Measurements from ENCODE around the gene C1orf105. TPM values are rescaled to one million over a fixed set of nuclear protein-coding genes. Genes with fewer than 3 reads are reported as not detected.

The C1orf105 gene
- total and polyA plus RNA-seq, 7 donors: 0.18 to 17.3 (median 1.6) TPM; not detected in 1

DNA sequence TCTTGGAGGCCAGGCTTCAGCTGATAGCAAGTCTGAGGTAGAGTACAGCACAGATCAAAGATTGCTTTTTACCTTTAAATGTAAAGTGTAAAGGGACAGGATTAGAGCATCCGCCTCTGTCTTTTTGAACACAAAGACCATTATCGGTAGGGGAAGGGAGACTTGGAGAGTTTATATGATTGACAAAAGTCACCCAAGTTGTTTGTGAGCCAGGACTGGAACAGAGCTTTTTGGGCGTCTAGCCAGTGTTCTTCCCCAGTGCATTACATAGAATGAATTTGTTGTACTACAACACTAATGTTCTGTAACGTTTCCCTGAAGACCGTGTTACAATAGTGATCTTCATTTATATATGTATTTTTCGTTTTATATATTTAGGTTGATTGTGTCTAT lies 32.7 kb downstream of the C1orf105 start:
- H3K27ac ChIP-seq: peak overlapping the region; percentile 75
- no peak overlapping the region for H3K4me3 ChIP-seq
- TF ChIP-seq, protein P1, sequence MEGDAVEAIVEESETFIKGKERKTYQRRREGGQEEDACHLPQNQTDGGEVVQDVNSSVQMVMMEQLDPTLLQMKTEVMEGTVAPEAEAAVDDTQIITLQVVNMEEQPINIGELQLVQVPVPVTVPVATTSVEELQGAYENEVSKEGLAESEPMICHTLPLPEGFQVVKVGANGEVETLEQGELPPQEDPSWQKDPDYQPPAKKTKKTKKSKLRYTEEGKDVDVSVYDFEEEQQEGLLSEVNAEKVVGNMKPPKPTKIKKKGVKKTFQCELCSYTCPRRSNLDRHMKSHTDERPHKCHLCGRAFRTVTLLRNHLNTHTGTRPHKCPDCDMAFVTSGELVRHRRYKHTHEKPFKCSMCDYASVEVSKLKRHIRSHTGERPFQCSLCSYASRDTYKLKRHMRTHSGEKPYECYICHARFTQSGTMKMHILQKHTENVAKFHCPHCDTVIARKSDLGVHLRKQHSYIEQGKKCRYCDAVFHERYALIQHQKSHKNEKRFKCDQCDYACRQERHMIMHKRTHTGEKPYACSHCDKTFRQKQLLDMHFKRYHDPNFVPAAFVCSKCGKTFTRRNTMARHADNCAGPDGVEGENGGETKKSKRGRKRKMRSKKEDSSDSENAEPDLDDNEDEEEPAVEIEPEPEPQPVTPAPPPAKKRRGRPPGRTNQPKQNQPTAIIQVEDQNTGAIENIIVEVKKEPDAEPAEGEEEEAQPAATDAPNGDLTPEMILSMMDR (IDR thresholded peaks at IDR 0.05): no peak
- no peak for DNase-seq
- no peaks in the 10 kb centered on the region for H3K9me3 ChIP-seq
- H3K4me1 ChIP-seq: peaks cover 19% of the 10 kb centered on the region
- no peaks in the 10 kb centered on the region for H3K27me3 ChIP-seq (ENCODE audit: insufficient read depth in 3 of 3, low read length in 2 of 3)
- WGBS, 3 donors: 39 to 45% (median 45%) methylated on average over 6 of the region's 6 CpGs
- intact Hi-C loops (cut with DNase I): no loop called here
- ATAC-seq: peak; percentile 6 to 45 (median 24)
- no peaks in the 10 kb centered on the region for H3K36me3 ChIP-seq (ENCODE audit: insufficient read depth in 1 of 2, low read depth in 1 of 2)

DNA sequence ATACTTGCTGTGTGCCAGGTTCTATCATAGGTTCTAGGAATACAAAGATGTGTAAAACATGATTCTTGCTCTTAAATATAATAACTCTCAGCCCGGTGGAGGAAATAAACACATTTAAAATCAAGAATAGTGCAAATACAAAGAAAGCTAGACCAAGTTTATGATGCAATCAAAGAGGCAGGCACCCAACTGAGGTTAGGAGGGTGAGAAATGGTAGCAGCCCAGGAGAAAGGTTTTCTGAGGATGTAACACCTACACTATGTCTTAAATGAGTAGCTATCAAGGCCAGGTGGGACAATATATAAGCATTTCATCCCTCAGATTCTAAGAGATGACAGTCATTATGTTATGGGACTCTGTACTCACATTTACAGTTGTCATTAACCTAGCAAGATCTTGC lies 33.1 kb downstream of the C1orf105 start:
- Histone ChIP-seq H3K9me3 (no peaks in the 10 kb centered on the region), H3K27ac (no peak overlapping the region), H3K4me1 (peaks cover 19% of the 10 kb centered on the region), H3K4me3 (no peak overlapping the region), H3K36me3 (ENCODE audit: insufficient read depth in 1 of 2, low read depth in 1 of 2) (no peaks in the 10 kb centered on the region), H3K27me3 (ENCODE audit: insufficient read depth in 3 of 3, low read length in 2 of 3) (no peaks in the 10 kb centered on the region)
- DNase-seq: no peak
- 44 to 67% (median 49%) methylated on average over 1 of the region's 1 CpG for WGBS, 3 donors
- intact Hi-C loops (cut with DNase I): no loop called here
- ATAC-seq: peak in 2 of 4 donors; percentile 12 to 19
- TF ChIP-seq, protein P1 (IDR thresholded peaks at IDR 0.05): no peak

DNA sequence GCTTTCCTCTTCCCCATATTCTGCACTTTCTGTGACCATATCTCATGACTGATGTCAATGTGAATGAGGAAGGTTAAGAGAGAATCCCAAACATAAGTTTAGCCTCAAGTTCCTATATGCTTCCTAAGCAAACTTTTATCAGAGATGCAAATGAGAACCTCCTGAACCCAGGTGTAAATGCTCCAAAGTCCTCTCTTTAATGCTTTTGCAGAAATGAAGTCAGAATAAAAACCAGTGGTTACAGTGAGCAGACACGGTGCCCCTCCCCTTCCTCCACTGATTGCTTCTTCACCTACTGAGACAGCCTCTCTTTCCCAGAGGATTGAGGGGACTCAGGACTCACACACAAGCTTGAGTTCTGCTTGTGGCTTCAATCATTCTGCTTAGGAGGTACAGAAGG lies 35.0 kb downstream of the C1orf105 start:
- no peaks in the 10 kb centered on the region for H3K36me3 ChIP-seq (ENCODE audit: insufficient read depth in 1 of 2, low read depth in 1 of 2)
- no peaks in the 10 kb centered on the region for H3K9me3 ChIP-seq
- DNase-seq (no peak), ATAC-seq (no peak)
- no peak overlapping the region for H3K27ac ChIP-seq
- no peak overlapping the region for H3K4me3 ChIP-seq
- H3K4me1 ChIP-seq: peaks cover 16% of the 10 kb centered on the region
- no peaks in the 10 kb centered on the region for H3K27me3 ChIP-seq (ENCODE audit: insufficient read depth in 3 of 3, low read length in 2 of 3)
- TF ChIP-seq, protein P1 (IDR thresholded peaks at IDR 0.05): no peak
- intact Hi-C loops (cut with DNase I): no loop called here
- 81 to 90% (median 89%) methylated on average over 1 of the region's 1 CpG for WGBS, 3 donors

DNA sequence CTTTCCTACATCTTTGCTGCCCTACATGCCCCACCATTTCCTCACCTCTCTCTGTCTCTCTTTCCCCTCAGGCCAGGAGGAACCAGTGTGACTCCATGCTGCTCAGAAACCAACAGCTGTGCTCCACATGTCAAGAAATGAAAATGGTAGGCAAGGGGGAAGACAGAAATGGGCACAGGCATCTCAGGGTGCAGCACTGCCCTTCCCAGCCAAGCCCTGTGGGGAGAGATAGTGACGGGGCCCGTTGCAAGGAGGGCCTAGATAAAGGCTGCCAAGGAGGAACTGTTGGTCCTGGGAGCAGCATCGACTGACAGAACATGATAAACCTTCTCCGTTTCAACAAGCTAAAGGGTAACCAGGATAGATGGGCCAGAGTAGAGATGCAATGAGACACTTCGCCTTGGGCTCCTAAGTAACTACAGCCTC lies 35.9 kb downstream of the C1orf105 start:
- Histone ChIP-seq H3K36me3 (ENCODE audit: insufficient read depth in 1 of 2, low read depth in 1 of 2) (no peaks in the 10 kb centered on the region), H3K27ac (no peak overlapping the region), H3K4me1 (peaks cover 16% of the 10 kb centered on the region), H3K9me3 (no peaks in the 10 kb centered on the region), H3K27me3 (ENCODE audit: insufficient read depth in 3 of 3, low read length in 2 of 3) (no peaks in the 10 kb centered on the region), H3K4me3 (no peak overlapping the region)
- TF ChIP-seq, protein P1 (IDR thresholded peaks at IDR 0.05): no peak
- DNase-seq (no peak), ATAC-seq (no peak)
- intact Hi-C loops (cut with DNase I): no loop called here
- WGBS, 3 donors: 94 to 99% (median 95%) methylated on average over 5 of the region's 5 CpGs

DNA sequence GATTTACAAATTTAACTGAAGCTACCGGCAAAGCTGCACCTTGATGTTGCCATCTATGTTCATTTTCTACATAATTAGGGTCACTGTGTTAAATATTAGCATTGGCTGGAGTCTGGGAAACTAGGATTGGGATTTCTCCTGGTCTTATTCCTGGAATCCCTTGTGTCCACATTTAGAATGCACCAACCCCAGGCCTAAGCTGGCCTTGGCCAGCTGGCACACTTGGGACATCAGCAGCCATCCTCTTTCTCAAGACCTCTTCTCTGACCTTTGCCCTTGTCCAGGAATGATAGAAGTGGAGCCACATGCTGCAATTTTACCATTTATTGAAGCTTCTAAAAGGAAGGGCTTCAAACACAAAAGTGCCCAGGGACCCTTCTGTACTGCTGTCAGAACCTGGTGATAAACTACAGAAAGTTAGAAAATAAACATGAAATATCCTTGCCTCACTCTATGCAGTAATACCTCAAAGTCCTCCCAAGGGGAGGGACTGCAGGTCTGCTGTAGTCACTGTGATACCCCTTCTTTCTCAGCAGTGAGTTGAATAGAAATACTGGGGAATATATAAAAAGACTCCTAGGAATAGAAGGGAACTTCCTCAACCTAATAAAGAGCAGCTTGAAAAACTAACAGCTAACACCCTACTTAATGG lies 37.1 kb downstream of the C1orf105 start:
- ATAC-seq: no peak

More for the DNA sequence above, 37.1 kb downstream of the C1orf105 start:
- TF ChIP-seq, protein P1 (IDR thresholded peaks at IDR 0.05): no peak
- no peaks in the 10 kb centered on the region for H3K36me3 ChIP-seq (ENCODE audit: insufficient read depth in 1 of 2, low read depth in 1 of 2)
- no peak overlapping the region for H3K27ac ChIP-seq
- no peaks in the 10 kb centered on the region for H3K27me3 ChIP-seq (ENCODE audit: insufficient read depth in 3 of 3, low read length in 2 of 3)
- intact Hi-C loops (cut with DNase I): no loop called here
- no peak overlapping the region for H3K4me3 ChIP-seq
- no peak for DNase-seq
- no peaks in the 10 kb centered on the region for H3K9me3 ChIP-seq
- peaks cover 11% of the 10 kb centered on the region for H3K4me1 ChIP-seq
- 76 to 97% (median 95%) methylated on average over 1 of the region's 1 CpG for WGBS, 3 donors

Measured in psoas muscle (tissue), 8 donors.